Stimulated activated naive CD4-positive, alpha-beta T cell (primary cell): ENCODE results near the gene REC8.
A peak's percentile ranks its signal among the peaks of the same experiment; 100 is the strongest.
"Not testable (repeated sequence)": the region's sequence is repeated elsewhere in the genome, so short reads cannot be mapped to it uniquely, and the experiment has no call there.

ENCODE experiments used
- DNase-seq, 6 experiments: peaks; one replicate each; lab custom pipeline; 2025; lab: John Stamatoyannopoulos, UW

Gene REC8

DNA sequence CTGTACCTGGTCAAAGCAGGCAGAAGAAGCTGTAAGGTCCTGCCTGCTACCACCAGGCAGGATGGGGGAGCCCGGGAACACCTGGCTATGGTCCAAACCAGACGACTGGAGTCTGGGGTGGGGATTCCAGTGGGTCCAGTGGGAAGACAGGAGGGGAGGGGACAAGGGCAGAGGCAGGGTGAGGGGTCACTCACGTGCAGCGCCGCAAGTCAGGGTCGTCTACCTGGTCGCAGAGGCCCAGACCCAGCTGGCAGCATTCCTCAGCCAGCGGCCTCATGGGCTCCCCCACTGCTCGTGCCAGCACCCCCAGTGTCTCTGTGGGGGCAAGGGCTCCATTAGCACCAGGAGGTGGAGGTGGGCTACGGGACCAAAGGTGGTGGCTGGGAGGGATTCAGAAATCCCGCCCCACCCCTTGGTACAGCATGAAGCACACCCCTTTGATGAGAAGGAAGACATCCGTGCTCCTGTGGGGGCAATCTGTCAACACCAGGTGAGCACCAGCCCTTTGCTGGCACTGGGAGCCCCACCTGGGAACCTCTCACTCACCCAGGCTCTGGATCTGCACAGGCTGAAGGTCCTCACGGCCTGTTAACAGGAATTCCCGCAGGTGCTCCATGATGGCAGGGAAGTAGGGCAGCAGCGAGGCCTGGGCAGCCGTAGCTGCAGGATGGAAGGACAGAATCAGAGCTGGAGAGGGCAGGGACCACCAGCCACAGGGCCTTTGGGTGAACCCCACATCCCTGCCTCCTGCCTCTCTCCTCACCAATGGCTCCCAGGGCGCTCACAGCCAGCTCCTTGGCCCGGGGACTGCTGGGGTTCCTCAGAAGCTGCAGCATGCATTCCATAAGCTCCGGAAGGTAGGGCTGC is 12.5 kb downstream of the REC8 start:
- DNase-seq, result no peak

DNA sequence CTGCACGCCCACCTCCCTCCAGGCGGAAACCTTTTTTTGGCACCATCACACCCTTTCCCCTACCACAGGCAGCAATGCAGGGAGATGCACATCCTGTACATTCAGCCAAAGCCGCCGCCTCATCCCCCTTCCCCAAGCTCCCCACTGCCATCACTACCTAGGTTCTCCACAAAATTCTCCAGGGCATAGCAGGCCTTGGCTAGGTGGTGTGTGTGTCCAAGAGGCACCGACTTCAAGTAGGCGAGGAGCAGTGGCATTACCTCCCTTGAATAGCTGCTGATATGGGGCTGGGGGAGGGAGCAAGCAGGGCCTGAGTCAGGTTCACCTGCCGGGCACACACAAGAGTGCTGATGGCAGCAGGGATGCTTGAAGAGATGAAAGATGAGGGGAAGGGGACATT is 13.1 kb downstream of the REC8 start:
- DNase-seq, result no peak

DNA sequence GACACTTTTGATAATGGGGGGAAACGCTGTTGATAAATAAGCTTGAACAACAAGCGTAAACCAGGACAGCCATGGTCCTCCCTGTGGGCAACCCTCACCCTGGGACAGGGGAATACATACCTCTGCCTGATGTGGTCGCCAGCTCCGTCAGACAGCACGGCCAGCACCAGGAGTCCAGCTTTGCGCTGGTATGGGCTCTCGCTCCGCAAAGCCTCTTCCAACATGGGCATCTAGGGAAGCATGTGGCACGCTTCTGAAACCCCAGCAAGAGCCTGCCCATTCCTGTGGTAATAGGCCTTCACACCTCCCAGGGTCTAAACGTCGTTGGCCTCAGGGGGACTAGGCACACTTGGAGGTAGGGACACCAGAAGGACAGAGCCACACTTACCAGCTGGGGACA is 13.9 kb downstream of the REC8 start:
- DNase-seq, result no peak

DNA sequence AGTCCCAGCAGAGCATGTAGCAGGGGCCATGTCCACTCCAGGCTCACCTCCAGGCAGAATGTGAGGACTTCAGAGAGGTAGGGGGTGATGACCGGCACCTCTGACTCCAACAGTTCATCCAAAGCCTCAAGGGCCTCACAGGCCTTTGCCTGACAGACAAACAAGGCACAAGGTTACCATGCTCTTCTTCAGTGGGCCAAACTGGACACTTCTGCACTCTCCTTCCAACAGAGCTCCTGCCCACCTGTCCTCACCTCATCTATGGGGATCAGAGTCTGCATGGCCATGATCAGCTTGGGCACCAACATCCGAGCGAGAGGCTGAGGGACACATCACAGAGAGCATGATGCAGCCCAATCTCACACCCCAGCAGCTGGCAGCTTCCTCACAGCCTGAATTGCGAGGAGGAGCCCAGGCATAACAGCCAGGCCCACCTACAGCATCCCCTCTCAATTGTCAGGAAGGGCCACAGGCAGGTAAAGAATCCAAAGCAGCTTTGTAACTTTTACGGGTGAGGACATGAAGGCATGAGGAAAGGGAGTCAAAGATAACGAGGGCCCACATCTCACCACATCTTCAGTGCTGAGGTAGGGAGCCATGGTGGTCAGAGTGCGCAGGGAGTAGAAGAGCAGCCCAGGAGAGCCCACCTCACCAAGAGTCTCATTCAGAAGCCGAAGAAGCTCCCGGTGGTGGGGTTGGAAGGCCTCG is 15.1 kb downstream of the REC8 start:
- DNase-seq, result no peak

DNA sequence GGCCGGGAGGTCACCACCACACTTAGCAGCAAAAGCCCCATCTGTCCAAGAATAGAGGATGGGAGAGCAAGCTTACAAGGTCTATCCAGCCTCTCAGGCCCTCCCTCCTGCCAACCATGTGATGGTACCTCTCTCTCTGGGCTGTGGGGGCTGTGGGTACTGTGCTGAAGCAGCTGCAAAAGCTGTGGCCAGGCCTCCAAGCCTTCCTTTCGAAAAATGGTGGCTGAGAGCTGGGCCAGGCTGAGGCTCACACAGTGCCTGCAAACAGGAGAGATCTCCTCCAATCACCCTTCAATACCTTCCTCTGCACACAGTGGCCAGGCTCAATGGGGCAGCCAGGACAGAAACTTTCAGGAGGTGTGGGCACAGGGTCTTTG is 15.6 kb downstream of the REC8 start:
- no peak for DNase-seq

DNA sequence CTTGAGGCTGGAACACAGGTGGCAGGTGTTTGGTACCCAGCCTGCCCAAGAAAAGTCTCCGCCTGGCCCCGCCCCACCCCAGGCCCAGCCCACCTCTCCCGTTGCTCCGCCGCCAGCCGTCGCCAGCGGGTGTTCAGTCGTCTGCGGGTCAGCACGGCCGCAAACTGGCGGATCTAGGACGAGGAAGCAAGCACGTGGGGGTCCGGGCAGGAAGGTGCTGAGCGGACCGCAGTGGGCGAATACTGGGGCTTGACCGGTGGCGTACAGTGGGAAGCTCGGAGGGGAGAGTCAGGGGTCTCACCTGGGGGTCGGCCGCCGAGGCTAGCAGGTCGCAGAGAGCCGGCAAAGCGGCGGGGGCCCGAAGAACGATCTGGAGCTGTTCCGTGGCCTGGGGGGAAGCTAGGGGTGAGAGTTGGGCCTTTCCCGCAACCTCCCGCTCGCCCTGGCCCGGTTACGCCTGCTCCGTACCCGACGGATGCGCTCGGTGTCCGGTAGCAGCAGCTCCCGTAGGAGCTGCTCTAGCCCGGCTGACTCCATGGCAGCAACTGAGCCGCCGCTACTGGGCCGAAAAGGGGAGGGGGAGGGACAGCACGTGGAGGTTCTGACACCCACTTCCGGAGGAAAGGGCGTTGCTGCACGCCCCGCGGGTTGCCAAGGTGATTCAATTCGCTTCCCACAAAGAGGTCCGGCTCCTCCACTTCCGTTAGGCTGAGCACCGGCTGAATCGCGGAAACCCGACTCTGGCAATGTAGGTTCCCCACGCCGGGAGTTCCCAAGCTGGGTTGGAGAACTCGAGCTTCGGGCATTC is 16.6 kb downstream of the REC8 start, which contains the start of gene IPO4:
IPO4 (minus strand) TSS at position 566 of the 808 bp plus-strand sequence; CDS start at position 537, 29 bp downstream.
- peak; percentile 84 to 94 (median 93) for DNase-seq

DNA sequence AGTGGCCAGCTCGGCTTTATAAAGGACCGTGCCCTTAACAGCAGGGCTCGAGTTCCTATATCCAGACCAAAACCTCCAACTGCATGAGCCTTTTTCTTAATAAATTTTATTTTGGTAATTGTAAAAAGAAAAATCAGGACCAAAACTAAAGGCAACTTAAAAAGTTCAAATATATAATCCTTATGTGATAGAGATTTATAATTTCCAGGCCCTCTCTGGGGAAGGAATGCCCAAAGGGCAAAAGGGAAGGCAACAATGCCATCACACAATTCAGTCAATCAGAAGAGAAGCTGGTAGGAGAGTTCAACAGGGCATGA is 17.1 kb downstream of the REC8 start:
- DNase-seq, result no peak

DNA sequence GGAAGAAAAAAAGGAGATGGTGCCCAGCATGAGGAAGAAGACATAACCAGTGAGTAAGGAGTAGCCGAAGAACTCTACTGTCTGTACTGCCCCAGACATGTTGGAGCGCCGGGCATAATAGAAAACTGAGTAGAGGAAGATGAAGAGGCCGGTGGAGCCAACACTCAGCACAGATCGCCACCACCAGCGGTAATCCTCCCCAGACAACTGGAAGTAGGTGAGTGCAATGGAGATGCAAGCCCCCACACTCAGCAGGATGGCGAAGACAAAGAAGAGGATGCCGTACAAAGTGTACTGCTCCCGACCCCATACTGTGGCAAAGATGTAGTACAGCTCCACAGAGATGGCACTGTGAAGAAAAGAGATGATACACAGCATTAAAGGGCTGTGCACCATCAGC is 17.6 kb downstream of the REC8 start:
- no peak for DNase-seq

DNA sequence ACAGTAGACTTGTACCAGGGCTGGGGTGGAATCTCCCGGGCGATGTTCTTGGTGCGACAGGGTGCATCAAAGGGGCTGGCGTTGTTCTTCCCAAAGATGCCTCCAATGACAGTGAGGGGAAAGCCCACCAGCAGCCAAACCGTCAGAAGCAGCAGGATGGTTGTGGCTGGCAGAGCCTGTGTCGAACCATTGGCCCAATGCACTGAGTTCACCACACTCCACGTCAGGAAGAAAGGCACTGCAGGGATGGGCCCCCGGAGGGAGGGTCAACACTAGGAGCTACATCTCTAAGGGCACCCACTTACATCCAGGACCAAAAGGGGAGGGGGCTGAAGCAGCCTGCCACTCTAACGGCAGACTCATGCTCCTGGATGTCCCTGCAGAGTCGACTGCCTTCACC is 18.5 kb downstream of the REC8 start:
- no peak for DNase-seq

DNA sequence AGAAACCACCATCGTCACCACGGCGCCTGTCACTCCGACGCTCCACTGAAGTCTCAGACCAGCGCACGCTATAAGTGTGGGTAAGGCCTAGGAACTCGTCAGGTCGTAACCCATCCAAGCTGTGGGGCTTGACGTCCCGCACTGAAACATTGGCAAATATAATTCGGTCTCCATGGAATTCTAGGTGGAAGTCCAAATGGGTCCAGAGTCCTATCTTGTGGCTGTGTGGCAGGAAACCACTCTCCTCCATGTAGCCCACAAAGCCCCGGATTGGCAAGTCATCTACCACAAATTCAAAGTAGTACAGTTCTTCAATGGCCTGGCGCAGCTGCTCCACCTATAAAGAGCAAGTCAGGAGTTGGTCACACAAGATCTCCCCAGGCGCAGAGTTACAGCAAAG is 21.1 kb downstream of the REC8 start:
- DNase-seq, result no peak

DNA sequence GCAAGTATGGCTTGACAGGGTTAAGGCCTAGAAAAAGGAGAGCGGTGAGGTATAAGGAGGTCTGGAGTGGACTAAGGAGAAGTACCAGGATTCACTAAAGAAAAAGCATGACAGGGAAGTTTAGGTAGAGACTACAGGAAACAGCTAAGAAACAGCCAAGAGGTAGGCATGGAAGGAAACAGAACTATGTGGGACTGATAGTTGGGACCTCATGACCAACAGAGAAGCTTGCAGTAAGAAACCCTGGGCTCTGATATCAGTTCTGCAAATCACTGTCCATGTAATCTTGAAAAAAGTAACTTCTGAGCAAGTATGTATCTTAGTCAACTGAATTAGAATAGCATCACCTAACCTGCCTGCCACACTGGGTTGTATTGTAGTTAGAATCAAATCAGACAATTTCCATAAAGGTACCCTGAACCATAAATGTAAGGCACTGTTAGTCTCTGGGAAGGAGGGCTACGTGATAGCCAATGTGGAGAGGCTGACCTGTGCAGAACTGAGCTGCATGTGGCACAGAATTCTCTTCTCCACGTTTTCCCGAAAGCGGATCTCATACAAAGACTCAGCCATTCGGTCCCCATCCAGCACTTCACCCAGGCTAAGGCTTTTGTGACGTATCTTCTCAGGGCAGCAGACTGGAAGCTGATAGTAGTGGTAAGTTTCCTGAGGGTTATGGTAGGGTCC is 22.4 kb downstream of the REC8 start:
- no peak for DNase-seq

DNA sequence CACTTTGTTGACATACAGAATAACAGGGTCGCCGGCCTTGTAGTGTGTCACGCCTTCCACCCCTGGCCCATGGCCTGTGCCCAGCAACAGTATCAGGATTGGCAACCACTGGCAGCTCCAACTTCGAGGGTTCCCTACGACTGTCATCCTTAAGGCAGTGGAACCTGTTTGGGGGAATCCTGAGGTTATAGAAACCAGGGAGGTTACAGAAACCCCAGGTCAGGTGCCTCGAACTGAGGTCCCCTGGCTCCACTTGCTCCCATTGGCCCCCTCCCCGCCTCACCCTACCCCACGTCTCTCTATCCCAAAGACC is 22.9 kb downstream of the REC8 start:
- DNase-seq, result no peak

DNA sequence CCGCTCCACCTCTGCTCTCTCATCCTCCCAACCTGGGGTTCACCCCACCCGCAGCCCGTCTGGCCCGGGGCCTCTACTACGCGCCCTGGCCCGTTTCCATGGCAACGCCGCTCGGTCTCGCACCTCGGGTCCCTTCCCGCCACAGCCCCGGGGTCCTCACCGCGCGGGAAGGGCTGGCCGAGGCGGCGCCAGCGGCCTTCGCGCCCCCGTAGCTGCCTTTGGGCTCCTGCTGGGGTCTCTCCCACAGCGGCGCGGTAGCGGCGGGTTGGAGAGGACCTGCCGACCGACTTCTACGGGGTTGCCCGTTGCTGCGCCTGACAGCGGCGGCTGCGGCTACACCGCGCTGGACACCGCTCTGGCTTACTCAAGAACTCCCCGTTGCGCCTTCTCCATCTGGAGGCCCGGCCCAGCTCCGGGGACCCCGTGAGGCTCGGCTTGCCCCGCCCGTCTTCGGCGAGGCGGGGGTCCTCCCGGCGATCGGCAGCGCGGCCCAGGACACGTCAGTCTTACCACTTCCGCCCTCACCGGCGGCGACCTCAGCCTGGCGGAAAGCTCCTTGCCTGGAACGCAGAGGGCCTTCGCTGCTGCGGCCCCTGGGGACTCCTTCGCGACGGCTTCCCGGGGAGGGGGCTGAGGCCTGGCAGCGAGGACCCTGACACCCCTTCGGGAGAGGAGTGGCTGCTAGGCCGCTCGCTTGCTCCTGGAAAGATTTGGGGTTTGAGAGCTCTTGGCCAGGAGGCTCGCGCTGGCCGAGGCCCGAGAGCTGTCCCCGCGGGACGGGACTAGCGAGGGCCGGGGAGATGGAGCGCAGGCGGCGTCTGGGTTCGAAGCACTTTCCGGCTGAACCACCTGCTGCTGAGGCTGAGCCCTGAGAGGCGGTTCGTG is 23.5 kb downstream of the REC8 start, which contains the start of gene TM9SF1:
TM9SF1 (minus strand) TSS at position 256 of the 885 bp plus-strand sequence. CDS start 422 bp downstream, outside the sequence.
- peak; percentile 81 to 91 (median 86) for DNase-seq

DNA sequence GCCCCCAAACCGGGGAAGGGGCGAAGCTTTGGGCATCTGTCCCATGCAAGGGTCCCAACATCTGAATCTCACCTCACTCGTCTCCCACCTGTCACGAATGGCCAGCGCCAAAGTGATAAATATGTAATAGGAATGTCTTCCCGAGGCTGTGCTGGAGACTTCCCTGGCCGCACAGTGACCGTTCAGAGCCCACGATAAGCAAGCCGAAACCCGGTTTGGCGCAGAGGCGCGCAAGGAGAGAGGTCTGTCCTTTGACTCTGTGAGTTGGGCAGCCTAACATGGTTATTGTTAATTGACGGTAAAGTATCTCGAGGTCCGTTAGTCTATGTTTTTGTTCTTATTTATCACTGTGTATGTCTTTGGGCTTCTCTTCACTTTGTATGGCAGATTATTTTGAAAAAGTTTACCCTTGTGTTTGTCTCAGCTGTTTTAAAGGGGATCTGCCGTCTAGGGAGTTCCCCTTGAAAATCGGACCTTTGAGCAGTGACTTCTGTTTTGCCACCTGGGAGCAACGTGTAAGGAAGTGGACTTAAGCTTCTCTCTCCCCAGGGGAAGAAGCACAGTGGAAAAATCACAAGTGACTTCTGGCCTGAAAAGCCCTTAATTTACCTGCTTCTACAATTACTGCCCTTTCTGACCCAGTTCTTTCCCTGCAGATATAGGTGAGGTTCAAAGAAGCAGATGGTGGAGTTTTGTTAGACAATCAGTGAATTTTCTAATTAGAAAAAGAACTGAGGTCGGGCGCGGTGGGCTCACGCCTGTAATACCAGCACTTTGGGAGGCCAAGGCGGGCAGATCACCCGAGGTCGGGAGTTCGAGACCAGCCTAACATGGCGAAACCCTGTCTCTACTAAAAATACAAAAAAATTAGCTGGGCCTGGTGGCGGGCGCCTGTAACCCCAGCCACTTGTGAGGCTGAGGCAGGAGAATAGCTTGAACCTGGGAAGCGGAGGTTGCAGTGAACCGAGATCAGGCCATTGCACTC is 24.5 kb downstream of the REC8 start:
- DNase-seq, result no peak

DNA sequence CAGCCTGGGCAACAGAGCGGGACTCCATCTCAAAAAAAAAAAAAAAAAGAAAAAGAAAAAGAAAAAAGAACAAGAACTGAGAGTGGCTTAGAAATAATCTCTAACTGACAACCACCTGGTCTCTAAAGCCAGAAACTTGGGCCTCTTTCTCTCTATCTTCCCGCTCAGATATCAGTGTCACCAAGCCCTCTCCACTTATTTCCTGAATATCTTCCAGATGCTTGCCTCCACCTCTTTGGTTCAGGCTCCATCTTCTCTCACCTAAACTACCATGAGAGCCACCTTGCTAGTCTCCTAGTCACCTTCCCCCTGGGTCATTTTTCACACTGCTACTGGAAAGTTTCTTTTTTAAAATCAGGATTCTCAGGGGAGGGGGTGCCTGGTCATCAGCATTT is 25.2 kb downstream of the REC8 start:
- no peak for DNase-seq

DNA sequence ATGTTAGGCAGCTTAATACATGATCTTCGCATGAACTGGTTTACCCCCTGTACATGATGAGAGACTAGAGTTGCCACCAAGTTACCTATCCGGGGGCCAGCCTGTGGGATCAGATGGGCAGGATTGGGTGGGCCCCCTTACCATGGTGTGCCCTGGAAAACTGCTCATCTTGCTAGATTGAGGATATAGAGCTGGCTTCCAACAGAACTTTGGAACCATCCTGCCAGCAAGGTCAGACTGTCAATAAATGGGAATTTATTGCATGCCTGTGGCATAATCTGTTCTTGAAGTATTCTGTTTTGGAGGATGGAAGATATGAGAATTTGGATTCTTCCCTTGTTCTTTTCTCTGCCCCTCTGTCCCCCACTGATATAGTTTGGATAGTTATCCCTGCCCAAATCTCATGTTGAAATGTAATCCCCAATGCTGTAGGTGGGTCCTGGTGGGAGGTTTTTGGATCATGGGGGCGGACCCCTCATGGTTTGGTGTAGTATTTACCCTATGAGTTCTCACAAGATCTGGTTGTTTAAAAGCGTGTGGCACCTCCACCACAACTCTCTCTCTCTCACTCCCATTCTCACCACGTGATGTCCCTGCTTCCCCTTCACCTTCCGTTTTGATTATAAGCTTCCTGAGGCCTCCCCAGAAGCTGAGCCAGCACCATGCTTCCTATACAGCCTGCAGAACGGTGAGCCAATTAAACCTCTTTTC is 27.1 kb downstream of the REC8 start:
- no peak for DNase-seq

DNA sequence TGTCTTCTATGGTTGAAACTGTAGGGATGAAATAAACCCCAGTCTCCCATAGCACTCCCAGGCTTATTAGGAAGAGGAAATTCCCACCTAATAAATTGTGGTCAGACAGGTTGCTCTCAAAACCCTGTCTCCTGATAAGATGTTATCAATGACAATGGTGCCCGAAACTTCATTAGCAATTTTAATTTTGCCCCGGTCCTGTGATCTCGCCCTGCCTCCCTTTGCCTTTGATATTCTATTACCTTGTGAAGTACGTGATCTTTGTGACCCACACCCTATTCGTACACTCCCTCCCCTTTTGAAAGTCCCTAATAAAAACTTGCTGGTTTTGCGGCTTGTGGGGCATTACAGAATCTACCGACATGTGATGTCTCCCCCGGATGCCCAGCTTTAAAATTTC is 30.7 kb downstream of the REC8 start:
- not testable (repeated sequence) for DNase-seq

DNA sequence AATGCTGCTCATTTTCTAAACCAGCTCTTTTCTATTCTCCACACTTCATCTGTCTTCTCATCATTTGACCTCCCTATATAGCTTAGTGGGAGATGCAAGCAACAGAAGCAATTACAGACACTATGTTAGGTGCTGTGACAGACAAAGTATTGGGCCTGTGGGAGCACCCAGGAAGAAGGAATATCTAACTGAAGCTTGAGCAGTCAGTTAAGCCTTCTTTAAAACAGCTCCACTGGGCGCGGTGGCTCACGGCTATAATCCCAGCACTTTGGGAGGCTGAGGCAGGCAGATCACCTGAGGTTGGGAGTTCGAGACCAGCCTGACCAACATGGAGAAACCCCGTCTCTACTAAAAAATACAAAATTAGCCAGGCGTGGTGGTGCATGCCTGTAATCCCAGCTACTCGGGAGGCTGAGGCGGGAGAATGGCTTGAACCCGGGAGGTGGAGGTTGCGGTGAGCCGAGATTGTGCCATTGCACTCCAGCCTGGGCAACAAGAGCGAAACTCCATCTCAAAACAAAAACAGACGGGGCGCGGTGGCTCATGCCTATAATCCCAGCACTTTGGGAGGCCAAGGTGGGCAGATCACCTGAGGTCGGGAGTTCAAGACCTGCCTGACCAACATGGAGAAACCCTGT is 31.5 kb downstream of the REC8 start:
- not testable (repeated sequence) for DNase-seq
